HL-60 (cell line): Measurements from ENCODE around the gene RGS2.

Experiments used
- GABPA ChIP-seq: IDR thresholded peaks from 2 replicates; pipeline ENCODE4 v1.6.1; 2012; ENCODE audit warnings: low read depth
- REST ChIP-seq: IDR thresholded peaks from 2 replicates; pipeline ENCODE4 v1.6.1; 2012; ENCODE audit warnings: low read depth; ENCODE audit not compliant: insufficient replicate concordance
- TF ChIP-seq, protein P1 (sequence below): IDR thresholded peaks from one replicate; pipeline ENCODE4 v1.5.1; 2011; ENCODE audit warnings: low read length, control low read depth, inconsistent platforms; ENCODE audit not compliant: insufficient read depth

- TF ChIP-seq, protein P1, sequence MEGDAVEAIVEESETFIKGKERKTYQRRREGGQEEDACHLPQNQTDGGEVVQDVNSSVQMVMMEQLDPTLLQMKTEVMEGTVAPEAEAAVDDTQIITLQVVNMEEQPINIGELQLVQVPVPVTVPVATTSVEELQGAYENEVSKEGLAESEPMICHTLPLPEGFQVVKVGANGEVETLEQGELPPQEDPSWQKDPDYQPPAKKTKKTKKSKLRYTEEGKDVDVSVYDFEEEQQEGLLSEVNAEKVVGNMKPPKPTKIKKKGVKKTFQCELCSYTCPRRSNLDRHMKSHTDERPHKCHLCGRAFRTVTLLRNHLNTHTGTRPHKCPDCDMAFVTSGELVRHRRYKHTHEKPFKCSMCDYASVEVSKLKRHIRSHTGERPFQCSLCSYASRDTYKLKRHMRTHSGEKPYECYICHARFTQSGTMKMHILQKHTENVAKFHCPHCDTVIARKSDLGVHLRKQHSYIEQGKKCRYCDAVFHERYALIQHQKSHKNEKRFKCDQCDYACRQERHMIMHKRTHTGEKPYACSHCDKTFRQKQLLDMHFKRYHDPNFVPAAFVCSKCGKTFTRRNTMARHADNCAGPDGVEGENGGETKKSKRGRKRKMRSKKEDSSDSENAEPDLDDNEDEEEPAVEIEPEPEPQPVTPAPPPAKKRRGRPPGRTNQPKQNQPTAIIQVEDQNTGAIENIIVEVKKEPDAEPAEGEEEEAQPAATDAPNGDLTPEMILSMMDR: no peak
- TF ChIP-seq REST: no peak
- no peak for TF ChIP-seq GABPA
These were observed 23.7 kb downstream of the RGS2 start for GRCh38 chr1:192832492-192832891.
